Esophagus squamous epithelium (tissue), 5 donors: Measurements from ENCODE around the gene BLOC1S5. TPM values are rescaled to one million over a fixed set of nuclear protein-coding genes. Genes with fewer than 3 reads are reported as not detected.

Source experiments
- DNase-seq: peaks from one replicate; lab custom pipeline; 2025; lab: John Stamatoyannopoulos, UW
- H3K27ac ChIP-seq, 4 donors: fragments of 200-600 bp; sonication (generic); one replicate each; pipeline ENCODE4 v1.5.1; 2016 to 2019; ENCODE audit warnings: mild to moderate bottlenecking in 1 of 4
- H3K27me3 ChIP-seq, 4 donors: fragments of 200-600 bp; sonication (generic); 1 replicate in 3 of 4; 2 replicates in 1 of 4; pipeline versions ENCODE4 v1.5.1 to v1.6.0; 2017 to 2021; ENCODE audit warnings: antibody characterized with exemption in 1 of 4
- H3K36me3 ChIP-seq, 3 donors: fragments of 200-600 bp; sonication (generic); one replicate each; pipeline ENCODE4 v1.5.1; 2016 to 2019
- H3K4me1 ChIP-seq, 3 donors: fragments of 200-600 bp; sonication (generic); one replicate each; pipeline ENCODE4 v1.5.1; 2017 to 2019
- H3K4me3 ChIP-seq, 4 donors: fragments of 200-600 bp; sonication (generic); 1 replicate in 3 of 4; 2 replicates in 1 of 4; pipeline ENCODE4 v1.5.1; 2016 to 2019; ENCODE audit warnings: mild to moderate bottlenecking in 2 of 4, moderate library complexity in 1 of 4
- H3K9me3 ChIP-seq, 3 donors: fragments of 200-600 bp; sonication (generic); one replicate each; pipeline ENCODE4 v1.5.1; 2016 to 2019
- POLR2A ChIP-seq, 4 donors: fragments of 450-650 bp; IDR thresholded peaks; one replicate each; pipeline ENCODE4 v1.6.1; 2017; ENCODE audit warnings: antibody characterized with exemption in 4 of 4, mild to moderate bottlenecking in 4 of 4, moderate library complexity in 3 of 4
- WGBS, 2 donors: methylation state at CpG; one replicate each; pipeline ENCODE4 v1.1.5; 2018; 5-methylcytosine and 5-hydroxymethylcytosine counted together
- intact Hi-C: fragments of 100-400 bp; cut with DNase I; formaldehyde crosslinking; loops from one replicate; pipeline ENCODE4 v1.15.0; 2022
- total RNA-seq, 4 donors: library from RNA; depleted of rRNA; stranded (reverse); fragments of >200 nt; gene quantifications; one replicate each; pipeline ENCODE4 v1.1.0, GENCODE V29; 2016
- TF ChIP-seq, protein P1 (sequence below), 6 experiments: fragments of 450-650 bp in 4 of 6; fragments of 200-600 bp in 2 of 6; sonication (generic) in 2 of 6; IDR thresholded peaks; one replicate each; pipeline ENCODE4 v1.5.1; 2016 to 2019; ENCODE audit warnings: antibody characterized with exemption in 6 of 6, mild to moderate bottlenecking in 4 of 6, moderate library complexity in 4 of 6
- donor health status: DM: yes; HTN: yes; CAD: no.

The BLOC1S5 gene
- total RNA-seq, 4 donors from 2014 or later: 4.1 to 12.4 (median 9.0) TPM

DNA sequence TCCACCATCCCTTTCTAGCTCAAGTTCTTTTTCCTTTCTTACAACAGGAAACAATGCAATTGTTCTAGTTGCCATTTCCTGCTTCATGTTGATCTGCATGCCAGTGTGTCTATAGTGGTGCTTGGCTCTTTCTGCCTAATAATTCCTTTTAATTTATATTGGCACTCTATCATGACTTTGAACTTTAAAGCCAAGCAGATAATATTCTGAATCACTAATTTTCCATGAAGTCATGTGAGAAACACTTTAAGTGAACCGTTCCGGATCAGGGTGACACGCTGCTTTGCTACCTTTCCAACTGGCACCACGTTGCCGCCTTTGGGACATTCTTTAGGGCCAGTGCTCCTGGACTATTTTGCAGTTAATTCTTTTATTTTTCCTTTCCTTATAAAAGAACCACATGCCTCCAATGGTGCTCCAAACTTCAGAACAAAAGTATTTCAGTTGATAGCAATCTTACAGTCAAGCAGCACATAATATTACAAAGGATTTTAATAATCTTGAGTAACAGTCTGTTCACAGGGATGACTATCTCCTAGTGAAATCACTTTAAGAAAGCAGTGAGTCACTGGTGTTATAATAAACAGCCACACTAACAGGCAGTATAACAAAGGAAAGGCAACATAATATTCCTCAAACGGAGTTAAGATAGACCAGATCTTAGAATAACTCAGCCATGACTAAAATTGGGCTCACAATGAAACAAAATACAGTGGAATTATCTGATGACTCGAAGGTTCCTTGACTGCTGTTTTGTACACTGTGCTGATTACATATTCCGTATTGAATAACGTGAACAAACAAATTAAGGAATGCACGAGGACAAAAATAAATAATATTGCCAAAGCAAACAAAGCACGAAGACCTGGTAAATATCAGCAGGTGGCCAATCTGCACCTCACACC is 19.0 kb upstream of the BLOC1S5 start:
- H3K4me1 ChIP-seq: peaks cover 3 to 43% (median 7%) of the 10 kb centered on the region in 3 donors
- 33 to 47% methylated on average over 11 of the region's 11 CpGs for WGBS, 2 donors
- H3K27ac ChIP-seq: peak overlapping the region; percentile 21 to 52 (median 50)

GRCh38 chr6:8082572-8082953 is 18.4 kb upstream of the BLOC1S5 start:
- Histone ChIP-seq H3K27me3 (no peaks in the 10 kb centered on the region), H3K27ac (peak overlapping the region in 2 of 4 donors; percentile 21 to 51), H3K36me3 (peaks cover 0 to 35% (median 2%) of the 10 kb centered on the region in 3 donors), H3K9me3 (no peaks in the 10 kb centered on the region), H3K4me1 (peaks cover 3 to 43% (median 7%) of the 10 kb centered on the region in 3 donors), H3K4me3 (no peak overlapping the region)
- intact Hi-C loops: no loop called here
- WGBS, 2 donors: 88 to 100% methylated on average over 1 of the region's 1 CpG
- no peak for TF ChIP-seq POLR2A (IDR thresholded peaks at IDR 0.05)
- TF ChIP-seq, protein P1, sequence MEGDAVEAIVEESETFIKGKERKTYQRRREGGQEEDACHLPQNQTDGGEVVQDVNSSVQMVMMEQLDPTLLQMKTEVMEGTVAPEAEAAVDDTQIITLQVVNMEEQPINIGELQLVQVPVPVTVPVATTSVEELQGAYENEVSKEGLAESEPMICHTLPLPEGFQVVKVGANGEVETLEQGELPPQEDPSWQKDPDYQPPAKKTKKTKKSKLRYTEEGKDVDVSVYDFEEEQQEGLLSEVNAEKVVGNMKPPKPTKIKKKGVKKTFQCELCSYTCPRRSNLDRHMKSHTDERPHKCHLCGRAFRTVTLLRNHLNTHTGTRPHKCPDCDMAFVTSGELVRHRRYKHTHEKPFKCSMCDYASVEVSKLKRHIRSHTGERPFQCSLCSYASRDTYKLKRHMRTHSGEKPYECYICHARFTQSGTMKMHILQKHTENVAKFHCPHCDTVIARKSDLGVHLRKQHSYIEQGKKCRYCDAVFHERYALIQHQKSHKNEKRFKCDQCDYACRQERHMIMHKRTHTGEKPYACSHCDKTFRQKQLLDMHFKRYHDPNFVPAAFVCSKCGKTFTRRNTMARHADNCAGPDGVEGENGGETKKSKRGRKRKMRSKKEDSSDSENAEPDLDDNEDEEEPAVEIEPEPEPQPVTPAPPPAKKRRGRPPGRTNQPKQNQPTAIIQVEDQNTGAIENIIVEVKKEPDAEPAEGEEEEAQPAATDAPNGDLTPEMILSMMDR (IDR thresholded peaks at IDR 0.05): no peak
- no peak for DNase-seq

More for the DNA sequence above, 19.0 kb upstream of the BLOC1S5 start:
- H3K36me3 ChIP-seq: peaks cover 0 to 37% (median 2%) of the 10 kb centered on the region in 3 donors
- DNase-seq: no peak
- intact Hi-C loops: no loop called here
- TF ChIP-seq, protein P1 (IDR thresholded peaks at IDR 0.05): no peak
- TF ChIP-seq POLR2A (IDR thresholded peaks at IDR 0.05): no peak
- no peaks in the 10 kb centered on the region for H3K27me3 ChIP-seq
- no peaks in the 10 kb centered on the region for H3K9me3 ChIP-seq
- no peak overlapping the region for H3K4me3 ChIP-seq

DNA sequence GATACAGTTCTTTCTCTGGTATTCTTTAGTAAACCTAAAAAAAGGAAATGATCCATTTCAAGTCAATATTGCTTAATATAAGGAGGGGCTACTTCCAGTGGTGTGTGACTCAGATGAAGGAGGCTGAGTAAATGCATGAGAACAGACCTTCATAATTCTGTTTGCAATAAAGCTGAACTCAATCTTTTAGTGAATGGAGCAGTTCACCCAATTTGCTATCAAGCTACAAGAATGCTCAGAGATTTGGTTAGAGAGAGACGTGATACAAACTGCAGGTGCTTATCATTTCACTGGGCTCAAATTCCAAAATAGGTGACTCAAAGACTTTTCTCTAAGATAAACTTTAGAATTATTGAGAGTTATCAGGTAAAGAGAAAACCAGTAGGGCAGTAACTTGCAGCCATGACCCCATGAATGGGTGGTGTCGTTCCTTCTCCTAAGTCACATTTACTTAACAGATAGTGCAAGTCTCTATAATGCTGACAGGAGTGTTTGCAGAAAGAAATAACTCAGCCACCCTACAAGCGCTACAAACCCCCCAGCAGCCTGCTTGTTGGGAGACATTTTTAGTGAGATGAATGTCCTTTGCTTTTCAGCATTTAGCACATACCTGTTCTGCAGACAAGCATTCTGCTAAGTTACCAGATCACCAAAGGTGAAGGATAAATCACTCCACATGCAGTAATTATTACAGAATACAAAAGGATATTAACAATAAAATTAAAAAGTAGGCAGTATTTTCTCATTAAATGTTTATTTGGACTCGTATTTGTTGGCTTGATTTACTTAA is 16.4 kb upstream of the BLOC1S5 start:
- no peak overlapping the region for H3K4me3 ChIP-seq
- no peaks in the 10 kb centered on the region for H3K27me3 ChIP-seq
- peaks cover 0 to 17% (median 0%) of the 10 kb centered on the region in 3 donors for H3K36me3 ChIP-seq
- 66 to 70% methylated on average over 4 of the region's 4 CpGs for WGBS, 2 donors
- intact Hi-C loops: no loop called here
- peaks cover 3 to 43% (median 7%) of the 10 kb centered on the region in 3 donors for H3K4me1 ChIP-seq
- H3K27ac ChIP-seq: no peak overlapping the region
- no peaks in the 10 kb centered on the region for H3K9me3 ChIP-seq
- no peak for TF ChIP-seq POLR2A (IDR thresholded peaks at IDR 0.05)
- TF ChIP-seq, protein P1 (IDR thresholded peaks at IDR 0.05): no peak
- no peak for DNase-seq

DNA sequence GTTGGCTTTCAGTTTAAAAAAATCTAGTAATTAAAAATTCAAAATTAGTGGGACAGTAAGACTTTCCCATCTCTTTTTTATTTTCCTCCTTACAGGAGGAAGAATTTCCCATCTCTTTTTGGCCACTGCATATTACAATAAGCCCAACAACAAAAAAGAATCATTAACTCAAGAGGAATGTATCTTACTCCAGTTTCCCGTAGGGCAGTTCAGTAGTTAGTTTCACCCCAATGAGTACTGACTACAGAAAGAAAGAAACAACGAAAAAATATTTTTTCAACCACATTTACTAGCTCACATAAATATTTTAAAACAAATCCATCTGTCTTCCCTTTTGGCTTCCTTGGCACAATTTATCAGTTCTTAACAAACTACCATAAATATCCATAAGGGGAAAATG is 14.9 kb upstream of the BLOC1S5 start:
- Histone ChIP-seq H3K36me3 (peaks cover 0 to 12% (median 0%) of the 10 kb centered on the region in 3 donors), H3K4me3 (no peak overlapping the region), H3K27me3 (no peaks in the 10 kb centered on the region), H3K9me3 (no peaks in the 10 kb centered on the region), H3K4me1 (peaks cover 0 to 35% (median 0%) of the 10 kb centered on the region in 3 donors), H3K27ac (no peak overlapping the region)
- TF ChIP-seq POLR2A (IDR thresholded peaks at IDR 0.05): no peak
- TF ChIP-seq, protein P1 (IDR thresholded peaks at IDR 0.05): no peak
- intact Hi-C loops: no loop called here
- DNase-seq: no peak
- WGBS, 2 donors: 92 to 94% methylated on average over 2 of the region's 2 CpGs
